Astrocyte (in vitro differentiated cells and primary cell): ENCODE results near the gene ZFAND2B.

Experiments used
- CTCF ChIP-seq: IDR thresholded peaks from 2 replicates; pipeline ENCODE4 v1.5.1; 2011; ENCODE audit warnings: low read depth, mild to moderate bottlenecking, inconsistent platforms, low read length, moderate library complexity; ENCODE audit not compliant: insufficient read depth
- EZH2 ChIP-seq: IDR thresholded peaks from 2 replicates; pipeline ENCODE4 v1.6.1; 2012; ENCODE audit warnings: mild to moderate bottlenecking, low read length, inconsistent platforms; ENCODE audit not compliant: insufficient read depth

GRCh38 chr2:219243291-219243761 lies 36.7 kb downstream of the ZFAND2B start:
- TF ChIP-seq EZH2 (no peak), CTCF (no peak)
